Inferior parietal cortex (tissue), 1 donor: ENCODE results near the gene C11orf54.
"Not testable (repeated sequence)": the region's sequence is repeated elsewhere in the genome, so short reads cannot be mapped to it uniquely, and the experiment has no call there.

ENCODE experiments used
- DNase-seq: peaks from one replicate; pipeline ENCODE4 v3.0.0-alpha.2; 2016; ENCODE audit errors: extremely low spot score

C11orf54 gene

GRCh38 chr11:93766504-93766903 lies 25.0 kb downstream of the C11orf54 start:
- DNase-seq, result no peak

- DNase-seq, result no peak
Measured at GRCh38 chr11:93767018-93767417, 25.5 kb downstream of the C11orf54 start.

DNA sequence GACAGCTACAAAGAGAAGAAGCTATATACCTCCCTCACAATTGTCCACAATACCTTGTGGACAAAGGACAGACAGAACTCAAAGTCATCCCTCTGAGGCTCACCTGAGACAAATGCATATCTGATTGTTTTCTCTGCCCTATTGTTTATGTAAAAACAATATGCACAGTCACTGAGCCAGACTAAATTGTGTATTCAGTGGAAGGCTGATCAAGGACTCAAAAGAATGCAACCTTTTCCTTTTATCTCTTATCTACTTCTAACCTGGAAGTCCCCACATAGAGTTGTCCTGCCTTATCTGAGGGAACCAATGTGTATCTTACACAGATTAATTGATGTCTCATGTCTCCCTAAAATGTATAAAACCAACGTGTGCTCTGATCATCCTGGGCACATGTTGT lies 28.7 kb downstream of the C11orf54 start:
- DNase-seq, result no peak

GRCh38 chr11:93772123-93772522 lies 30.7 kb downstream of the C11orf54 start:
- no peak for DNase-seq

GRCh38 chr11:93773045-93773477 lies 31.6 kb downstream of the C11orf54 start:
- no peak for DNase-seq

DNA sequence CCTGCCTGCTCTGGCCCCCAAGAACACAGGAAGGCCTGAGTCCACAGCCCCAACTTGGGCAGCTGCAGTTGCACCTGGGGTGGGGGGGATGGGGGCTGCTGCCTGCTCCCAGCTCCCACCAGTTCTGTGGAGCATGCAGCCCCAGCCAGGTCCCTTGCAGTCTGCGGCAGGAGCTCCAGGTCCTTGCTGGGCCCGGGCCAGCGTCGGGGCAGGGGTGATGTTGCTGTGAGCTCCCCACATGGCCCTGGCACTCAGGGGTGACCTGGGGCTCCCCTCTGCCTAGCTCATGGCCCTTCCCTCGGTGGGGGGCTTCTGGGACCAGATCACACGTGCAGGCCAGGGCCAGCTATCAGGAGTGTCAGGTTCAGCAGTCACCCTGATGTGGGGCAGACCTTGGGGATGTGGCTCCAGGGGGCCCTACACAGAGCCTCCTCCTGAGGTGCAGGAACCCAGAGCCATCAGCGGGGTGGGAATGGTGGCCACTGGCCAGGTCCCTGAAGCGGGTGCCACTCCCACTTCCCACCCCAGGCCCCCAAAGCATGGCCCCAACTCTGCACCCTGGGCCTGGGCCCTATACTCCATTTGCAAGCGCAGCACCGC lies 32.2 kb downstream of the C11orf54 start:
- DNase-seq, result no peak

GRCh38 chr11:93774560-93774959 lies 33.1 kb downstream of the C11orf54 start:
- DNase-seq, result not testable (repeated sequence)

DNA sequence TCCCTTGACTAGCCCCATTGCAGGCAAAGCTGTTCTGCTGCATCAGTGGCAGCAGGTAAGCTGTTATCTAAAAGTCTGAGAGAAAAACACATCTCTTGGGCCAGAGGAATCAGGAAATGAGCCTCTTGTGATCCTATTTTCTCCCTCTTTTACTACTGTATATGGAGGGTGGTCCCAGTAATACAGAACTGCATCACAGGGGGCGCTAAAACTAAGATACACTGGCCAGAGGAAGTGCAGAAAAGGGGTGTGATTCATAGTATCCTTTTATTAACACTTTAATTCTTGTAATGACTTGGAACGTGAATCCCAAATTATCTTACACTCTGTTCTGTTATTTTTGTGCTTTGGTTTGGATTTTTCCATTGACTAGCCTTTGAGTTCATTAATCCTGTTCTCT lies 33.8 kb downstream of the C11orf54 start:
- no peak for DNase-seq

DNA sequence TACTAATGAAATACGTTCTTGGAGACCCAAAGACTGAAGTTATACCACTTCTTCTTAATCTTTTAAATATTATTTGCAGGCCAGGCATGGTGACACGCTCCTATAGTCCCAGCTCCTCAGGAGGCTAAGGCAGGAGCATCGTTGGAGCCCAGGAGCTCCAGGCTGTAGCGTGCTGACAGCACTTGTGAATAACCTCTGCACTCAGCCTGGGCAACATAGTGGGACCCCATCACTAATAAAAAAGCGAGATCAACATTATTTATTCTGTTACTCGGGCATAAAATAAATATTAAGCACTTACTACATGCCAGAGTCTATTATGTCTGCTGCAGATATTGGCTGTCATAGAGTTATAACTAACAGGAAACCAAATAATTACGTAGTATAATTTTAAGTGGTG lies 41.9 kb downstream of the C11orf54 start:
- no peak for DNase-seq

DNA sequence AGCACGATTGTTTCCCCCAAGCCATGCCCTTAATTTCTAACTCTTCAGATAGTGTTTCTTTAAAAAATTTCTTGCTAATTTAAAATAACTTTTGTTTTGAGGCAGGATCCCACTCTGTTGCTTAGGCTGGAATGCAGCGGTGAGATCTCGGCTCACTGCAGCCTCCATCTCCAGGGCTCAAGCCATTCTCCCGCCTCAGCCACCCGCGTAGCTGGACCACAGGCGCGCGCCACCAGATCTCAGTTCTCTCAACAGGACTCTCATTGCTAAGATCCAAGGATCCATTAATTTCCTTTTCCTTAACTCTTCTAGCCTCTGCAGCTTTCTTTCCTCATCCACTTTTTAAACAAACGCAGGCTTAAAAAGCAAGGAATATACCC lies 42.3 kb downstream of the C11orf54 start:
- DNase-seq, result no peak

DNA sequence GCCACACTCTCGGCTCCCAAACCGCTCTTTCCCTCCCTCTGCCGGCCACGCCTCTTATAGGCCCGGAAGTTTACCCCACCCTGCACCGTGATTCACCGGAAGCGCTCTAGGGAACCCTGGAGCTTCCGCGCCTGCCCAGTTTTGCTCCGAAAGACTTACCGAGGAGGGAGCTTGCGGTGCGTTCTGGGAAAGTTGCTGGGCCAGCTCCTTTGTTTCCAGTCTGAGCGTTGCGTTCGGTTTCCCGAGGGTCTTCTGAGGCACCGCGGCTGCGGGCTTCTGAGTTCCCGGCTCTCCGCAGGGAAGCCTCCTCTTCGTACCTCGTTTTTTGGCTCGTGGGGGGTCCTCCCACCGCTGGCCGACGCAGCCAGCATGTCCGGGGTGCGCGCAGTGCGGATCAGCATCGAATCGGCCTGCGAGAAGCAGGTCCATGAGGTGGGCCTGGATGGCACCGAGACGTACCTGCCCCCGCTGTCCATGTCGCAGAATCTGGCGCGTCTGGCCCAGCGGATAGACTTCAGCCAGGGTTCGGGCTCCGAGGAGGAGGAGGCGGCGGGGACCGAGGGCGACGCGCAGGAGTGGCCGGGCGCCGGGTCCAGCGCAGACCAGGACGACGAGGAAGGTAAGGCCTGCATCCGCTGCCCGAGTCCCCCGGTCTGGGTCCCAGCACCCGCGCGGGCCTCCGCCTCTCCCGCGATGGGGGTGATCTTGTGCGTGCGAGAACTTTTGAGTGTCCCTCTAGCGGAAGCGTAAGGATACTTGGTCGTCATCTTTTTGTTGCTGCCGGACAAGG lies 42.9 kb downstream of the C11orf54 start, which contains the start of gene MED17:
TSS of gene MED17 (plus strand) at position 138 of the 790 bp plus-strand sequence. CDS start at position 370, 232 bp downstream.
- peak; percentile 98 for DNase-seq

DNA sequence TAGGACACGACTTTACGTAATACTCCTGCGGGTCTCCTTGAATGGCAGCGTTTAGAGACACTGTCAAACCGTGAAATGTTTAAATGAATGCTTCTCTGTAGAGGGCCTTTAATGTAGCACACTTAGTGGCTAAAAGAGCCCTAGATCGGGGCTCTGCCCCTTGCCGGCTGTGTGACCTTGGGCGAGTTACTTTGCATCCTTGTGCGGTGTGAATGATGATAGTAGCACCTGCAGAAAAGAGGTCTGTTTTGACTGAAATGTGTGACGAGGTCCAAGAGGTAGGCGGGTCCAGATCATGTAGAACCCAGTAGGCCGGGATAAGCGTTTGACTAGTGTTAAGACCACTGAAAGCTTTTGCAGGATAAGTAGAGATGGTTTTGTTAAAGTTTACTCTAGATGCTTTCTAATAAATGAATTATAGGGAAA lies 43.5 kb downstream of the C11orf54 start:
- peak; percentile 65 for DNase-seq

DNA sequence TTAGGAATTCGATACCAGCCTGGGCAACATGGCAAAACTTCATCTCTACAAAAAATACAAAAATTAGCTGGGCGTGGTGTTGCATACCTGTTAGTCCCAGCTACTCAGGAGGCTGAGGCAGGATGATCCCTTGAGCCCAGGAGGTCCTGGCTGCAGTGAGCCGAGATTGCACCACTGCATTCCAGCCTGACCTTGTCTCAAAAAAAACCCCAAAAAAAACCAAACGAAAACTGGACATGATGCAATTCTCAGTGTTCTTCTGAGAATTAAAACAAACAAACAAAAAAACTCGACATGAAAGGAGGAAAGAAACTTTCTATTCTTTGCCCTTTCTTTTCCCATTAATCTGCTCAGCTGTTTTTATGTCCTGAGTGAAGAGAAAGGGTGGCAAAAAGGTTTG lies 50.0 kb downstream of the C11orf54 start:
- DNase-seq, result no peak

DNA sequence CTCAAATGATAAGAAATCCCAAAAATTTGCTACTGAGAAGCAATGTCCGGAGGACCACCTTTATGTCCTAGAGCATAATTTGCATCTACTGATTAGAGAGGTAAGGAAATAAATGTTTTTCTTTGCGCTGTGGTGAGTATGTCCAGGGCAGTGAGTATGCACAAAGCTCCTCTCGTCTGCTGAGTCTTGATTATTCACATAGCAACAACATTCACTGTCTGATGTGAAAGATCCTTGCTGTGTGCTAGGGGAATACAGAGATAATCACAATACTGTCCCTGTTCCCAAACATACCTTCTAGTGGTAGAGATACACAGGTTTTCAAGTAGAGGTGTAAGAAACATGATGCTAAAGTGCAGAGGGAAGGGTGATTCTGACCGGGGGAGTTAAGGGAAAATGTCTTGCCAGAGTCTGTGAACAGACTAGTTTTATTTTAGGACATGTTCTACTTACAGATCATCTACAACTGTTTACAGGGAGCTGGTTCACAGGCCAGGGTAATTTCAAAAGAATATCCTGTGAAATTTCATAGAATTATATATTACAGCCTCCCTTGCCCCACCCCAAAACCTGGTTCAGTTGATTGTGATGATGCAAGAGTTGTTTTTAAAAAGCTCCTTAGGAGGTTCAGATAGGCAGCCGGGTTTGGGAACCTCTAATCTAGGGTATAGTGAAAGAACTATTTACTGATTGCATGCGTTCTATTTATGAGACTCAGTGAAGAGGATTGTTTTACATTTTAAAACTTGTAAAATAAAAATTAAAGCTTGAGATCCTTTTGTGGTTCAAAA lies 55.2 kb downstream of the C11orf54 start:
- no peak for DNase-seq

GRCh38 chr11:93801366-93801765 lies 59.9 kb downstream of the C11orf54 start:
- no peak for DNase-seq

- DNase-seq, result no peak
Measured at GRCh38 chr11:93804879-93805278, 63.4 kb downstream of the C11orf54 start.

GRCh38 chr11:93807980-93808379 lies 66.5 kb downstream of the C11orf54 start:
- no peak for DNase-seq

DNA sequence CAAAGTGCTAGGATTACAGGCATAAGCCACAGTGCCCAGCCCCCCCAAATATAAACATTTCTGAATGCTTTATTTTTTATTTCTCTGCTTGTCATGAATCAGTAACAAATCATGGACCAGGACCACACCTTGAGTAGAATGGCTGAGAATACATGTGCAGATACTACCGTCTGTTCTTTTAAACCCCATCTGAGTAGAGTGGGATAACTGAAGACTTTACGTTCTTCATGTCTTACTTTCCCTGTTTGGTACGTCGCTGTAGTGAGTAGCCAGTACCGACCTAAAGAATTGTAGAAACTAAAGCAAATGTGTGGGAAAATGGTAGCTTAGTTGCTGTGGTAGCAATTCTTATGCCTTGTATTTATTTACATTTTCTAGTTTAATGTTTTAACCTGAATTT lies 72.5 kb downstream of the C11orf54 start:
- no peak for DNase-seq
